ENCODE measurements around the gene CACNA1B. TPM values are rescaled to one million over a fixed set of nuclear protein-coding genes. Genes with fewer than 3 reads are reported as not detected.

Gene CACNA1B
- total RNA-seq, 6 experiments from 2014 or later = not detected

DNA sequence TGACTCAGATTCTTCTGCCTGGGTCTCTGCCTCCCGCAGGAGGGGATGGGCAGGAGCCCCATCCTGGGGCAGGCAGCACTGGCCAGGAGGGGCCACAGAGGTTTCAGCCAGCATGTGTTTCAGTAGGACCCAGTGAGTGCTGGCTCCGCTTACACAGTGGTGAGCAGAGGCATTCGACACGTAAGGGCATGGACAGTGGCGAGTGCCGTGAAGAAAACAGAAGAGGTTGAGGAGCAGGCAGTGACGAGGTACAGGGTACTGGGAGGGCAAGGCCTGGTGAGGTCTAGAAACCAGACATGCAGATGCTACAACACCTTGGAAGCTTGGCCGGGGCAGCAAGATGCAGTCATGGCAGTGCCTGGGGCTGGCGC is 41.5 kb downstream of the CACNA1B start:
- no peak overlapping the region for H3K27ac Mint-ChIP-seq
- peaks cover 10% of the 10 kb centered on the region for H3K27me3 Mint-ChIP-seq (ENCODE audit: insufficient read depth)
- no peak for TF ChIP-seq CTCF (IDR thresholded peaks at IDR 0.05)
- H3K4me3 Mint-ChIP-seq = no peak overlapping the region
- no peak for DNase-seq
- H3K9me3 Mint-ChIP-seq = peaks cover 64% of the 10 kb centered on the region
- H3K4me1 Mint-ChIP-seq (ENCODE audit: low read depth) = no peaks in the 10 kb centered on the region
- H3K36me3 Mint-ChIP-seq (ENCODE audit: low read depth) = peaks cover 24% of the 10 kb centered on the region

DNA sequence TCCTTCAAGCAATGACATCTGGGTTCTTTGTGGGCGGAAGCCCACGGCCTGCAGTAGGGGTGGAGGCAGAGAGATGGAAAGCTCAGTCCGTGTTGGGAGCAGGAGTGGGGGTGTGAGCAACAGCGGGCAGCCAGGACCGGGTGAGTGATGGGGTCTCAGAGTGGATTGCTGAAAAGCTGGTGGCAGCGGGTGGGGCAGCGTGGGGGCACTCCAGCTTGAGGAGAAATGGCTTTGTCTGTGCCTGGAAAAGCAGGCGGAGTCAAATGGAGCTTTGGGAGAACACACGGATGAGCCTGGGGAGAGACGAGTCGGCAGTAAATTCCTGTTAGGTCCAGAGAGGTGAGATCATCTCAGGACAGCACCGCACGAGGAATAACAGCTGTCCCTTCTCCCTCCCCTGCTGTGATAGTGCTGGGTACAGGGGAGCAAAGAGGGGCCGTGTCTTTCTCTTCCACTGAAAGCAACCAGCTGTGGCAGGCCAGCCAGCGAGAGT is 42.1 kb downstream of the CACNA1B start:
- H3K9me3 Mint-ChIP-seq = peaks cover 61% of the 10 kb centered on the region
- peaks cover 21% of the 10 kb centered on the region for H3K36me3 Mint-ChIP-seq (ENCODE audit: low read depth)
- no peak for DNase-seq
- H3K27me3 Mint-ChIP-seq (ENCODE audit: insufficient read depth) = peaks cover 10% of the 10 kb centered on the region; the same call in 1 of the 2 replicates
- TF ChIP-seq CTCF (IDR thresholded peaks at IDR 0.05) = no peak
- H3K4me3 Mint-ChIP-seq = no peak overlapping the region
- H3K27ac Mint-ChIP-seq = no peak overlapping the region
- no peaks in the 10 kb centered on the region for H3K4me1 Mint-ChIP-seq (ENCODE audit: low read depth)

GRCh38 chr9:137920753-137921152 is 43.2 kb downstream of the CACNA1B start:
- no peak for DNase-seq
- H3K9me3 Mint-ChIP-seq = peaks cover 55% of the 10 kb centered on the region
- no peak overlapping the region for H3K27ac Mint-ChIP-seq
- no peak overlapping the region for H3K4me3 Mint-ChIP-seq
- H3K36me3 Mint-ChIP-seq (ENCODE audit: low read depth) = peaks cover 15% of the 10 kb centered on the region
- peaks cover 10% of the 10 kb centered on the region; the same call in 1 of the 2 replicates for H3K27me3 Mint-ChIP-seq (ENCODE audit: insufficient read depth)
- TF ChIP-seq CTCF (IDR thresholded peaks at IDR 0.05) = no peak
- H3K4me1 Mint-ChIP-seq (ENCODE audit: low read depth) = no peaks in the 10 kb centered on the region

DNA sequence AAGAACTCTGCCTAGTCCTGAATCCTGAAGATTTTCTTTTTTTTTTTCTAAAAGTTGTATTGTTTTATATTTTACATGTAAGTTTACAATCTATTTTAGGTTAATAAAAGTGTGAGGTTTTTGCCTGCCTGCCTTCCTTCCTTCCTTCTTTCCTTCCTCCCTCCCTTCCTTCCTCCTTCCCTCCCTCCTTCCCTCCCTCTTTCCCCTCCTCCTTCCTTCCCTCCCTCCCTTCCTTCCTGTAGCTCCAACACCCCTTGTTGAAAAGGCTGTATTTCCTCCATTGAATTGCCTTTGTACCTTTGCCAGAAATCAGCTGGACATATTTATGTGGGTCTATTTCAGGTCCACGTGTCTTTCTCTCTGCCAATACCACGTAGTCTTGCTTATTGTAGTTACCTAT is 46.6 kb downstream of the CACNA1B start:
- Mint-ChIP-seq H3K36me3 (ENCODE audit: low read depth) (peaks cover 11% of the 10 kb centered on the region), H3K9me3 (peaks cover 63% of the 10 kb centered on the region), H3K27ac (no peak overlapping the region), H3K4me1 (ENCODE audit: low read depth) (no peaks in the 10 kb centered on the region), H3K4me3 (no peak overlapping the region), H3K27me3 (ENCODE audit: insufficient read depth) (peaks cover 8% of the 10 kb centered on the region)
- no peak for TF ChIP-seq CTCF (IDR thresholded peaks at IDR 0.05)
- DNase-seq = no peak

- Mint-ChIP-seq H3K4me3 (no peak overlapping the region), H3K9me3 (peaks cover 58% of the 10 kb centered on the region)
These were observed 47.3 kb downstream of the CACNA1B start for GRCh38 chr9:137924761-137925369.

More at GRCh38 chr9:137924761-137925369, 47.3 kb downstream of the CACNA1B start:
- no peaks in the 10 kb centered on the region for H3K4me1 Mint-ChIP-seq (ENCODE audit: low read depth)
- DNase-seq = no peak
- peaks cover 11% of the 10 kb centered on the region for H3K36me3 Mint-ChIP-seq (ENCODE audit: low read depth)
- TF ChIP-seq CTCF (IDR thresholded peaks at IDR 0.05) = no peak
- H3K27me3 Mint-ChIP-seq (ENCODE audit: insufficient read depth) = peaks cover 3% of the 10 kb centered on the region
- H3K27ac Mint-ChIP-seq = no peak overlapping the region

Measured in HFFc6 (cell line).